ENCODE measurements around the gene FBN2.
A peak's percentile ranks its signal among the peaks of the same experiment; 100 is the strongest.

FBN2 gene

GRCh38 chr5:128304791-128305190 is 233.3 kb downstream of the FBN2 start:
- Histone ChIP-seq H3K36me3 (no peaks in the 10 kb centered on the region), H3K27me3 (ENCODE audit: insufficient read depth, low read depth, severe bottlenecking) (no peaks in the 10 kb centered on the region), H3K27ac (no peak overlapping the region), H3K9me3 (ENCODE audit: severe bottlenecking) (no peaks in the 10 kb centered on the region), H3K4me3 (ENCODE audit: low read depth, low read length) (no peak overlapping the region)
- TF ChIP-seq, protein P1, sequence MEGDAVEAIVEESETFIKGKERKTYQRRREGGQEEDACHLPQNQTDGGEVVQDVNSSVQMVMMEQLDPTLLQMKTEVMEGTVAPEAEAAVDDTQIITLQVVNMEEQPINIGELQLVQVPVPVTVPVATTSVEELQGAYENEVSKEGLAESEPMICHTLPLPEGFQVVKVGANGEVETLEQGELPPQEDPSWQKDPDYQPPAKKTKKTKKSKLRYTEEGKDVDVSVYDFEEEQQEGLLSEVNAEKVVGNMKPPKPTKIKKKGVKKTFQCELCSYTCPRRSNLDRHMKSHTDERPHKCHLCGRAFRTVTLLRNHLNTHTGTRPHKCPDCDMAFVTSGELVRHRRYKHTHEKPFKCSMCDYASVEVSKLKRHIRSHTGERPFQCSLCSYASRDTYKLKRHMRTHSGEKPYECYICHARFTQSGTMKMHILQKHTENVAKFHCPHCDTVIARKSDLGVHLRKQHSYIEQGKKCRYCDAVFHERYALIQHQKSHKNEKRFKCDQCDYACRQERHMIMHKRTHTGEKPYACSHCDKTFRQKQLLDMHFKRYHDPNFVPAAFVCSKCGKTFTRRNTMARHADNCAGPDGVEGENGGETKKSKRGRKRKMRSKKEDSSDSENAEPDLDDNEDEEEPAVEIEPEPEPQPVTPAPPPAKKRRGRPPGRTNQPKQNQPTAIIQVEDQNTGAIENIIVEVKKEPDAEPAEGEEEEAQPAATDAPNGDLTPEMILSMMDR (IDR thresholded peaks at IDR 0.05; ENCODE audit: low read depth, low read length): no peak
- no peak for DNase-seq

- DNase-seq: peak; percentile 34
- TF ChIP-seq, protein P1 (IDR thresholded peaks at IDR 0.05; ENCODE audit: low read depth, low read length): no peak
- Histone ChIP-seq H3K4me3 (ENCODE audit: low read depth, low read length) (no peak overlapping the region), H3K27me3 (ENCODE audit: insufficient read depth, low read depth, severe bottlenecking) (no peaks in the 10 kb centered on the region), H3K36me3 (no peaks in the 10 kb centered on the region), H3K9me3 (ENCODE audit: severe bottlenecking) (no peaks in the 10 kb centered on the region), H3K27ac (no peak overlapping the region)
Observed at GRCh38 chr5:128304088-128304487, 234.0 kb downstream of the FBN2 start.

- no peak for DNase-seq
- Histone ChIP-seq H3K9me3 (ENCODE audit: severe bottlenecking) (no peaks in the 10 kb centered on the region), H3K27ac (no peak overlapping the region), H3K27me3 (ENCODE audit: insufficient read depth, low read depth, severe bottlenecking) (no peaks in the 10 kb centered on the region), H3K36me3 (no peaks in the 10 kb centered on the region), H3K4me3 (ENCODE audit: low read depth, low read length) (no peak overlapping the region)
- TF ChIP-seq, protein P1 (IDR thresholded peaks at IDR 0.05; ENCODE audit: low read depth, low read length): no peak
Observed at GRCh38 chr5:128303593-128303992, 234.5 kb downstream of the FBN2 start.

DNA sequence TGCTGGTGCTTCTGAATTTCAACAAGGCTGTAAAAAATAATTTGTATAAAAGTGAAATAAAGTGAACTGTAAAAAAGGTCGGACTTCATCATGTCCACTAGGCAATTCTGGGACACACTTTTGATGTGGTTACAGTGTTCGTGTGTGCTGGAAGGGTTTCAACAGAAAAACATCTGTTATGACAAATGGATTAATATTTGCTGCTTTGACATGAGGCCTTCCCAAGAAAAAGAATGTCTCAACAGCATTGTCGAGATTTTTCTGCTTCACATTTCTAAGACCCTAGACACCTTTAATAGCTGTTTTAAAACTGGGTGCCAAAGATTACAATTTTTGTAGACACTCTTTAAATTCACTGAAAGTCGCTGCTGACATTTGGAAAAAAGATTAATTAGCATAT is 237.9 kb downstream of the FBN2 start:
- Histone ChIP-seq H3K36me3 (no peaks in the 10 kb centered on the region), H3K9me3 (ENCODE audit: severe bottlenecking) (no peaks in the 10 kb centered on the region), H3K4me3 (ENCODE audit: low read depth, low read length) (no peak overlapping the region), H3K27ac (no peak overlapping the region), H3K27me3 (ENCODE audit: insufficient read depth, low read depth, severe bottlenecking) (no peaks in the 10 kb centered on the region)
- no peak for DNase-seq
- TF ChIP-seq, protein P1 (IDR thresholded peaks at IDR 0.05; ENCODE audit: low read depth, low read length): no peak

- TF ChIP-seq, protein P1 (IDR thresholded peaks at IDR 0.05; ENCODE audit: low read depth, low read length): no peak
Observed at GRCh38 chr5:128290152-128290858, 247.7 kb downstream of the FBN2 start.

GRCh38 chr5:128287740-128288139 is 250.3 kb downstream of the FBN2 start:
- no peak for DNase-seq
- TF ChIP-seq, protein P1 (IDR thresholded peaks at IDR 0.05; ENCODE audit: low read depth, low read length): no peak
- Histone ChIP-seq H3K9me3 (ENCODE audit: severe bottlenecking) (no peaks in the 10 kb centered on the region), H3K27me3 (ENCODE audit: insufficient read depth, low read depth, severe bottlenecking) (no peaks in the 10 kb centered on the region), H3K27ac (no peak overlapping the region), H3K4me3 (ENCODE audit: low read depth, low read length) (no peak overlapping the region), H3K36me3 (no peaks in the 10 kb centered on the region)

More at GRCh38 chr5:128290152-128290858, 247.7 kb downstream of the FBN2 start:
- Histone ChIP-seq H3K4me3 (ENCODE audit: low read depth, low read length) (no peak overlapping the region), H3K9me3 (ENCODE audit: severe bottlenecking) (no peaks in the 10 kb centered on the region), H3K27me3 (ENCODE audit: insufficient read depth, low read depth, severe bottlenecking) (no peaks in the 10 kb centered on the region), H3K36me3 (no peaks in the 10 kb centered on the region), H3K27ac (no peak overlapping the region)
- DNase-seq: no peak

Measured in WERI-Rb-1 (cell line).